HG03025 (cell line): Measurements from ENCODE around the gene SPPL2B.
A peak's percentile ranks its signal among the peaks of the same experiment; 100 is the strongest.
"Not testable (repeated sequence)": the region's sequence is repeated elsewhere in the genome, so short reads cannot be mapped to it uniquely, and the experiment has no call there.

Source experiments
- ATAC-seq: cut with Tn5 transposase; IDR thresholded peaks from one replicate; pipeline ENCODE4 v1.9.1; 2021; ENCODE audit warnings: mild to moderate bottlenecking, moderate library complexity; ENCODE audit not compliant: unreplicated experiment, low FRiP score

Gene SPPL2B

GRCh38 chr19:2328401-2329148 is at the start of gene SPPL2B, which contains the start of gene LSM7:
SPPL2B (plus strand) TSS chr19:2328684; CDS start chr19:2328710, 26 bp downstream.
LSM7 (minus strand) TSS chr19:2328586; CDS start chr19:2328566, 20 bp downstream.
- peak; percentile 51 for ATAC-seq

DNA sequence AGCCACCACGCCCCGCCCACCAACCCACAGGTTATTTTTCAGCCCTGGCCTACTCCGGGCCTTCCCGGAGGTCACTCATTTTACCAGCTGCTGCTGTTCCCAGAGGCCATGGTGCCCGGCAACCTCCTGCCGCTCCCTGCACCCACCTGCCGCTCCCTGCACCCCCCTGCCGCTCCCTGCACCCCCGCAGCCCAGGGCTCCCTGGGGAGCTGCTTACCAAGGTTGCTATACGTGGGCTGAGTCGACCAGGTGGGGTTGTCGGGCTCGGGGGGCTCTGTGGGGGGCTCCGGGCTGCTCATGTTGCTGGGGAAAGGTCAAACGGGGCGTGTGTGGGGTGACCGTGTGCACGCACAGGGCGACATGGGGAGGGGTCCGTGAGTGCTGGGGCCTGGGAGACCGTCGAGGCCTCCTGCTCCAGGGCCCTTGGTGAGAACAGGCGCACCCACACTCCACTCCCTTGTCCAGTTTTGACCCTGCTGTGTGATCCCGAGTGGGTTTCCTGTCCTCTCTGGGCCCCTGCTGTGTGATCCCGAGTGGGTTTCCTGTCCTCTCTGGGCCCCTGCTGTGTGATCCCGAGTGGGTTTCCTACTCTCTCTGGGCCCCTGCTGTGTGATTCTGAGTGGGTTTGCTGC is 47.7 kb upstream of the SPPL2B start:
- no peak for ATAC-seq

DNA sequence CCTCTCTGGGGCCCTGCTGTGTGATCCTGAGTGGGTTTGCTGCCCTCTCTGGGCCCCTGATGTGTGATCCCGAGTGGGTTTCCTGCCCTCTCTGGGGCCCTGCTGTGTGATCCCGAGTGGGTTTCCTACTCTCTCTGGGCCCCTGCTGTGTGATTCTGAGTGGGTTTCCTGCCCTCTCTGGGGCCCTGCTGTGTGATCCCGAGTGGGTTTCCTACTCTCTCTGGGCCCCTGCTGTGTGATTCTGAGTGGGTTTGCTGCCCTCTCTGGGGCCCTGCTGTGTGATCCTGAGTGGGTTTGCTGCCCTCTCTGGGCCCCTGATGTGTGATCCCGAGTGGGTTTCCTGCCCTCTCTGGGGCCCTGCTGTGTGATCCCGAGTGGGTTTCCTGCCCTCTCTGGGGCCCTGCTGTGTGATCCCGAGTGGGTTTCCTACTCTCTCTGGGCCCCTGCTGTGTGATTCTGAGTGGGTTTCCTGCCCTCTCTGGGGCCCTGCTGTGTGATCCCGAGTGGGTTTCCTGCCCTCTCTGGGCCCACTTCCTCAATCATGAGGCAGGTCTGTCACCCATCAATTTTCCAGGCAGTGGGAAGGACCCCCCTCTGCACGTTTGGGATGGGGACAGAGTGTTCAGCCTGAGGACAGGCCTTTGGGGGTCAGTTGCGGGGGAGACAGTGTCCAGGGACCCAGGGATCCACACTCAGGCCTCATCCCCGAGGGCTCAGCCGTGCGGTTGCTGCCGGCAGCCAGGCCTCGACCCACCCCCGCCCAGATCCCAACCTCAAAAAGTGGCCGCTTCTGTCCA is 47.0 kb upstream of the SPPL2B start:
- not testable (repeated sequence) for ATAC-seq

DNA sequence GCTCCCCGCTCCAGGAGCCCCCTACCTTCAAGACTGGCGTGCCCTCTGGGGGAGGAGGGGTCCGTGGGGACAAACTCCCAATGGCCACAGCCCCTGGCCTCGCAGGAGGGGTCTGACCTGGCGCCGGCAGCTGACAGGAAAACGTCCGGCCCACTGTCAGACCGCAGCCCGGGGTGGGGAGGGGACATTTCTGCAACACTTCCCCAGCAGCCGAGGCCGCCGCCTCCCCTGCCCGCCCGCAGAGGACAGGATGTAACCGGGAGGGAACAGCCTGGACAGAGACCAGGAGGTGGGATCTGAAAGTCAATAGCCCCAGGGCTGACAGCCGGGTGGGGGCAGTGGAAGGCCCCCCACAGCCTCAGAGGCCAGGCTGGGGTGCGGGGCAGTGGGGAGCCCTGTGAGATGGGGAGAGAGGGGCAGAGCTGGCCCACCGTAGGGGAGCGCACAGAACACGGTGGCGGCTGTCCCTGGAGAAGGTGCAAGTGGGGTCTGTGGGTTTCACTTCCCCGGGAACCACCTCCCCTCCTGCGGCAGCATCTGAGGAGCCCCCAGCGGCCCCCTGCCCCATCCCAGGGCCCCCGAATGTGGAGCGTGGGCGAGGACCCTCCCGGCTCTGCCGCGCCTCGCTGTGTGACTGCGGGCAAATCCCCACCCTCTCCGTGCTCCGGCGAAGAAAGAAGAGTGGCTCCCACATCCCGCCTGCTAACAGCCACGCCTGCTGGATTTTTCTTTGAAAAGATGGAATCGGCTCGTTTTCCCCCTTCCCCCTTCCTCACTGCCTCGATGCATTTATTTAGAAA is 46.2 kb upstream of the SPPL2B start, which contains the start of gene PEAK3:
TSS of gene PEAK3 (minus strand) at position 114 of the 800 bp plus-strand sequence. CDS start 1,244 bp downstream, outside the sequence.
- no peak for ATAC-seq

GRCh38 chr19:2282862-2283237 is 45.6 kb upstream of the SPPL2B start:
- no peak for ATAC-seq

DNA sequence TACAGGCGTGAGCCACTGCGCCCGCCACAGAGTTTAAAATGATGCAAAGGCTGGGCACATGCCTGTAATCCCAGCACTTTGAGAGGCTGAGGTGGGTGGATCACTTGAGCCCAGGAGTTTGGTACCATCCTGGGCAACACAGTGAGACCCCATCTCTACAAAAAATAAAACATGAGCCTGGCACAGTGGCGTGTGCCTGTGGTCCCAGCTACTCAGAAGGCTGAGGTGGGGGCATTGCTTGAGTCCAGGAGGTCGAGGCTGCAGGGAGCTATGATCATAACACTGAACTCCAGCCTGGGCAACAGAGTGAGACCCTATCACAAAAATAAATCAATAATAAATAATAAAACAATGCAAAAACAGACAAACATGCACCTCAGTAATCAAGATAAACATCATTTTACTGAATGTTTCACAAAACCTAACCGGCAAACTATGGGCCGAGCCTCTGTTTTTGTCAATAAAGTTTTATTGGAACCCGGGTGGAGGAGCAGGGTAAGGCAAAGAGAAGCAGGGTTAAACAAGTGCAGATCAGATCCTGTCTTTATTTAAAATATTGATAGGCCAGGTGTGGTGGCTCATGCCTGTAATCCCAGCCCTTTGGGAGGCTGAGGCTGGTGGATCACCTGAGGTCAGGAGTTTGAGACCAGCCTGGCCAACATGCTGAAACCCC is 44.5 kb upstream of the SPPL2B start:
- ATAC-seq: no peak

GRCh38 chr19:2286402-2287140 is 41.9 kb upstream of the SPPL2B start:
- ATAC-seq: no peak

- ATAC-seq: no peak
Observed at GRCh38 chr19:2287585-2288337, 40.7 kb upstream of the SPPL2B start.

- ATAC-seq: no peak
Observed at GRCh38 chr19:2288338-2288817, 40.1 kb upstream of the SPPL2B start.

DNA sequence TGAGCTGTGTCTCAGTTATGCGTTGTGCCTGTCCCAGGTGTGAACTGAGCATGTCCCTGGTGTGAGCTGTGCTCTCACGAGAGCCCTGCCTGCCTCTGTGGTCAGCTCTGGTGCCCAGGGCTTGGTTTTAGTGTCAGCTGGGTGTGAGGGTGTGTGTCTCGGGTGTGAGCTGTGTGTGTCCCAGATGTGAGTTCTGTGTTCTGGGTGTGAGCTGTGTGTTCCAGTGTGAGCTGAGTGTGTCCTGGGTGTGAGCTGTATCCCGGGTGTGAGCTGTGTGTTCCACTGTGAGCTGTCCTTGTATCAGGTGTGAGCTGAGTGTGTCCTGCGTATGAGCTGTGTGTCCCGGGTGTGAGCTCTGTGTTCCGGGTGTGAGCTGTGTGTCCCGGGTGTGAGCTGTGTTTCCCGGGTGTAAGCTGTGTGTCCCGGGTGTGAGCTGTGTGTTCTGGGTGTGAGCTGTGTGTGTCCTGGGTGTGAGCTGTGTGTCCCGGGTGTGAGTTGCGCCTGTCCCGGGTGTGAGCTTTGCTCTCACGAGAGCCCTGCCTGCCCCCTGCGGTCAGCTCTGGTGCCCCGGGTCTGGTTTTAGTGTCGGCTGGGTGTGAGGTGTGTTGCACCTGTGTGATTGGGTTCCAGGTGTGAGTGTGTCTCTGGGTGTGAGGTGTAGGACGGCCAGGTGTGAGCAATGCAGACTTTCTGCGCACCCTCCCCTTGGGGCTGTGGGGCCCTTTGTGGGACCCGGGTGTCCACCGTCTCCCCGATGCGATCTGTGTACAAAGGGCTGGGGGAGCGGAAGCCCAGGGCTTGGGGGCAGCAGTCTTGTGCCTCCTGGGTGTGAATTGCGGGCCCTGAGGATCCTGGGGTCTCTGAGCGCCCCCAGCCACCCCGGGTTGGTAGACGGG is 39.4 kb upstream of the SPPL2B start:
- ATAC-seq: no peak

DNA sequence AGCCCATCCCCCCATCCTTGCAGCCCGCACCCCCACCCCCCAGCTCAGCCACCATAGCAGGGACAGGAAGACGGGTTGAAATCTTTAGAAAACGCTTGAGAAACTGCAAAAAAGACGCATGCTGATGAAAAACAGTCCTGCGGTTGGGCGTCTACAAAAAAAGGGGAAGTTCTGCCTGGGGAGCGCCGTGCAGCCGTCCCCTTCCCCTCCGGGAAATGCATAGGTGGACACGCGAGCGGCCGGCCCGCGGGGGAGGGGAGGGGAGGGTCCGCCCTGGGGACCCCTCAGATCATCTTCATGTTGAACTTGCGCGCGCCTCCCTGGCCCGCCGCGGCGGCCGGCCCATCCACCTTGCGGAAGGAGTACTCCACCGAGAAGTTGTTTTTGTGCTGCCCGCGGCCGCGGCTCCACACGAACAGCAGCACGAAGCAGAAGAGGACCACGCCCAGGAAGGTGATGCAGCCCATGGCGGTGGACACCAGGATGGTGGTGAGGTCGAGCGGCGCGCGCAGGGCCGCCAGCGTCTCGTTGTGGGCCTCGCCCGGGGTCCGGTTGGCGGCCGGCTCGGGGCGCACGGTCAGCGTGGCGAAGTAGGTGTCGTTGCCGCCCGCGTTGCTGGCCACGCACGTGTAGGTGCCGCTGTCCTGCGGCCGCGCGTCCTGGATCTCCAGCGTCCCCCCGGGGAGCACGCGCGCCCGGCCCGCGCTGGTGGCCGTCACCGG is 38.6 kb upstream of the SPPL2B start:
- no peak for ATAC-seq

- ATAC-seq: no peak
Observed at GRCh38 chr19:2290441-2291184, 37.9 kb upstream of the SPPL2B start.

- ATAC-seq: no peak
Observed at GRCh38 chr19:2291185-2291751, 37.2 kb upstream of the SPPL2B start.

DNA sequence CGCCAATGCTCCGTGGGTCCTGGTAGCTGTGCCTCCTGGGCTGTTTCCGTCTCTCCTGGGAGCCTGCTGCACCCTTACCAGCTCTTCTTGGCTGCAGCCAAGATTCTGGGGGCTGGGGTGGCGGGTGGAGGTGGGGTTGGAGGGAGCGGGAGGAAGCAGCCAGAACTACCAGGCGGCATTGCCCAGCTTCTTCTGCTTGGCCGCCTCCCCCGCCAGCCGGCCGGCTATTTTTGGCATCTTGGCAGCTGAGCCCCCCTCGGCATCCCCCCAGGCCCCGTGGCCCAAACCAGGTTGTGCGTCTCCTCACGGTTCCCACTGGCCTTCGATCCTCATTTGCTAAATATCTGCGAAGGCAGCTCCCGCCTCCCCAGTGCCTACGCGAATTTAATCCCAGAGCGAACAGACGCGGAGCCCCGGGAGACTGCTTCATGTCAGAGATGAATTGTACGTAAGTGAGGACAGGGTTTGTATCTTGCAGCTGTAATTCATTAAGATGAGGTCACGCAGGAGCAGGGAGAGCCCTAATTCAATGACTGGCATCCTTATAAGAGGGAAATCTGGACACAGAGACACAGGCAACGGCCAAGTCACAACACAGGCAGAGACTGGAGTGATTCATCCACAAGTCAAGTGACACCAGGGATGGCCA is 33.7 kb upstream of the SPPL2B start:
- no peak for ATAC-seq

- no peak for ATAC-seq
Observed at GRCh38 chr19:2296141-2296540, 32.3 kb upstream of the SPPL2B start.
